Stimulated activated CD4-positive, alpha-beta T cell treated with anti-CD3 and anti-CD28 coated beads, Interleukin-2, amount 100 ng/mL, for 48 hours (primary cell): ENCODE data around the gene PLEKHN1.

Experiments used
- DNase-seq, 2 donors: peaks; one replicate each; pipeline ENCODE4 v3.0.0-alpha.2; 2020

Gene PLEKHN1

GRCh38 chr1:966135-966703 is at the start of gene PLEKHN1:
Gene PLEKHN1 (plus strand): TSS chr1:966482. CDS start chr1:966532, 50 bp downstream.
- DNase-seq: no peak

- DNase-seq: no peak
These were observed 49.2 kb upstream of the PLEKHN1 start for GRCh38 chr1:917076-917459.

- DNase-seq: no peak
These were observed 48.7 kb upstream of the PLEKHN1 start for GRCh38 chr1:917466-918091.

GRCh38 chr1:918353-918752 is 47.9 kb upstream of the PLEKHN1 start:
- no peak for DNase-seq

- DNase-seq: no peak
These were observed 47.4 kb upstream of the PLEKHN1 start for GRCh38 chr1:918843-919242.

- no peak for DNase-seq
These were observed 46.9 kb upstream of the PLEKHN1 start for GRCh38 chr1:919271-919872.

- DNase-seq: no peak
These were observed 46.3 kb upstream of the PLEKHN1 start for GRCh38 chr1:920010-920409.

- DNase-seq: no peak
These were observed 45.8 kb upstream of the PLEKHN1 start for GRCh38 chr1:920521-920920.

- no peak for DNase-seq
These were observed 45.1 kb upstream of the PLEKHN1 start for GRCh38 chr1:921011-921837.

- DNase-seq: peak; percentile 46 to 50
These were observed 42.9 kb upstream of the PLEKHN1 start, which contains the start of gene SAMD11 for GRCh38 chr1:923131-923990. Gene SAMD11 (plus strand): TSS chr1:923923. CDS start chr1:924432, 509 bp downstream.

GRCh38 chr1:923991-924655 is 42.2 kb upstream of the PLEKHN1 start:
- no peak for DNase-seq

- no peak for DNase-seq
These were observed 41.4 kb upstream of the PLEKHN1 start for GRCh38 chr1:924656-925560.

GRCh38 chr1:925561-926421 is 40.5 kb upstream of the PLEKHN1 start:
- no peak for DNase-seq

- DNase-seq: no peak
These were observed 39.0 kb upstream of the PLEKHN1 start for GRCh38 chr1:927234-927633.

- DNase-seq: no peak
These were observed 38.5 kb upstream of the PLEKHN1 start for GRCh38 chr1:927748-928147.

- no peak for DNase-seq
These were observed 37.2 kb upstream of the PLEKHN1 start for GRCh38 chr1:928825-929661.

GRCh38 chr1:929712-930632 is 36.3 kb upstream of the PLEKHN1 start:
- no peak for DNase-seq

GRCh38 chr1:930633-931138 is 35.6 kb upstream of the PLEKHN1 start:
- DNase-seq: no peak
